ENCODE results near the gene FH. TPM values are rescaled to one million over a fixed set of nuclear protein-coding genes. Genes with fewer than 3 reads are reported as not detected.

Gene FH
- total and polyA plus RNA-seq, 2 donors (not counting 1 experiment from before 2014, with no cell fraction given) = 18.5 to 32.4 TPM

DNA sequence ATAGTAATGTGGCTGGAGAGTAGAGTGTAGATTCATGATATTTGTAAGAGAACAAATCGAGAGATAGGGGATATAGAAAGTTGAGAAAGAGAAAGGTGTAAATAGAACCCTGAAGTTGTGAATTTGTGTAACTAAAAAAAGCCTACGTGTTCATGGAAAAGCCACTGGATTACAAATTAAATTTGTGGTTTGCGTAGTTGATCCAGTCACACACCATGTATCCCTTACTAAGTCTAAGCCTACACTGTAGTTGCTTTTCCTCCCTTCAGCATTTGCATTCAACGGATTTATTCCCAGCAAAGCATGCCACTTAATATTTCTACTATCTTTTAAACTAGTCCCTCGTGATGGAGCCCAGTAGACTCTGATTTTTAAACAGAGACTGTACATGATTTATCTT lies 37.5 kb upstream of the FH start:
- Mint-ChIP-seq H3K4me1 (peaks cover 29% of the 10 kb centered on the region), H3K27me3 (peaks cover under 1% of the 10 kb centered on the region), H3K9me3 (ENCODE audit: insufficient read depth) (no peaks in the 10 kb centered on the region), H3K27ac (no peak overlapping the region), H3K4me3 (no peak overlapping the region)
- 94% methylated on average over 3 of the region's 5 CpGs for WGBS (ENCODE audit: insufficient coverage)
- H3K4me3 ChIP-seq (ENCODE audit: control extremely low read depth in 1 of 5, extremely low read depth in 1 of 5, insufficient read depth in 1 of 5, low read depth in 2 of 5, low read length in 4 of 5) = no peak overlapping the region
- ATAC-seq (ENCODE audit: low read depth) (no peak), DNase-seq (no peak)
- H3K27ac ChIP-seq (ENCODE audit: low read length in 2 of 2) = no peak overlapping the region
- H3K9ac ChIP-seq (ENCODE audit: low read length) = no peak overlapping the region
- POLR2A ChIA-PET = no interaction called here
- H3K4me1 ChIP-seq (ENCODE audit: control insufficient read depth in 2 of 2, insufficient read depth in 2 of 2, low read length in 2 of 2) = peaks cover 16 to 21% of the 10 kb centered on the region in 2 donors
- H3K79me2 ChIP-seq (ENCODE audit: control insufficient read depth, insufficient read depth, low read length) = peaks cover 22% of the 10 kb centered on the region
- H4K20me1 ChIP-seq (ENCODE audit: control insufficient read depth, insufficient read depth, low read length, poor library complexity, severe bottlenecking) = no peaks in the 10 kb centered on the region
- no peak overlapping the region for H2AFZ ChIP-seq (ENCODE audit: insufficient read depth, low read depth, low read length, poor library complexity, severe bottlenecking)
- H3K27me3 ChIP-seq (replicated peaks in 1 of 4; ENCODE audit: control extremely low read depth in 1 of 4, control insufficient read depth in 3 of 4, insufficient read depth in 4 of 4, low read length in 3 of 4) = no peaks in the 10 kb centered on the region
- H3K36me3 ChIP-seq (replicated peaks in 1 of 2; ENCODE audit: control extremely low read depth in 1 of 2, control insufficient read depth in 1 of 2, extremely low read depth in 1 of 2, insufficient read depth in 2 of 2, low read length in 1 of 2) = peaks cover 12 to 51% of the 10 kb centered on the region in 2 experiments
- intact Hi-C loops (cut with micrococcal nuclease) = no loop called here
- no peak overlapping the region for H3K4me2 ChIP-seq (replicated peaks; ENCODE audit: low read depth, low read length, poor library complexity, severe bottlenecking)
- peaks cover 0 to 4% (median 0%) of the 10 kb centered on the region in 3 donors for H3K9me3 ChIP-seq (ENCODE audit: control extremely low read depth in 1 of 3, control insufficient read depth in 2 of 3, insufficient read depth in 1 of 3, low read length in 2 of 3)
- no peak for TF ChIP-seq EZH2 (IDR thresholded peaks at IDR 0.05; ENCODE audit: borderline replicate concordance, insufficient read depth, low read depth, low read length, poor library complexity, severe bottlenecking)
- CTCF ChIA-PET = no interaction called here

DNA sequence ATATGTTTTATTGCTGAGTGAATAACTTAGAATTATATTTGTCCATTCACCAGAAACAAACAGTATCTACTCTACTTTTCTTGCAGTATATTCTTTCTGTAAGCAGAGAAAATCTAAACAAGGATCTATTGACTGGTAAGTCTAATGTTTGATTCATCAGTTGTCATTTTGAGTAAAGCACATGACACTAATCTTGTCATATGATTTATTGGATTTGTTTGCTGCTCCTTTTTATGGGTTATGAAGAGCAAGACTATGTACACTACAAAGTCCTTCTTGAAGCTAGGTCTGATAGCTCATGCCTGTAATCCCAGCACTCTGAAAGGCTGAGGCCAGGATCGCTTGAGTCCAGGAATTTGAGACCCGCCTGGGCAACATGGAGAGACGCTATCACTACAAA lies 36.0 kb upstream of the FH start:
- H3K27ac Mint-ChIP-seq = no peak overlapping the region
- ChIA-PET POLR2A (interaction anchor here (1.2 to 1.7 kb wide), 2 partner anchors 36 to 85 kb away, joined by 3 to 4 read pairs; partner anchors contain the start of genes CHML, FH and OPN3), CTCF (interaction anchor here (1.3 to 1.6 kb wide), 2 partner anchors 9 to 55 kb away, joined by 3 to 9 read pairs; no protein-coding TSS in a partner anchor)
- Histone ChIP-seq H3K9me3 (ENCODE audit: control extremely low read depth in 1 of 3, control insufficient read depth in 2 of 3, insufficient read depth in 1 of 3, low read length in 2 of 3) (peaks cover 0 to 4% (median 0%) of the 10 kb centered on the region in 3 donors), H3K4me1 (ENCODE audit: control insufficient read depth in 2 of 2, insufficient read depth in 2 of 2, low read length in 2 of 2) (peaks cover 28 to 36% of the 10 kb centered on the region in 2 donors), H2AFZ (ENCODE audit: insufficient read depth, low read depth, low read length, poor library complexity, severe bottlenecking) (no peak overlapping the region), H3K27ac (ENCODE audit: low read length in 2 of 2) (no peak overlapping the region), H3K9ac (ENCODE audit: low read length) (no peak overlapping the region), H3K36me3 (replicated peaks in 1 of 2; ENCODE audit: control extremely low read depth in 1 of 2, control insufficient read depth in 1 of 2, extremely low read depth in 1 of 2, insufficient read depth in 2 of 2, low read length in 1 of 2) (peaks cover 1 to 36% of the 10 kb centered on the region in 2 experiments), H4K20me1 (ENCODE audit: control insufficient read depth, insufficient read depth, low read length, poor library complexity, severe bottlenecking) (no peaks in the 10 kb centered on the region), H3K4me2 (replicated peaks; ENCODE audit: low read depth, low read length, poor library complexity, severe bottlenecking) (no peak overlapping the region), H3K79me2 (ENCODE audit: control insufficient read depth, insufficient read depth, low read length) (peaks cover 22% of the 10 kb centered on the region), H3K4me3 (ENCODE audit: control extremely low read depth in 1 of 5, extremely low read depth in 1 of 5, insufficient read depth in 1 of 5, low read depth in 2 of 5, low read length in 4 of 5) (no peak overlapping the region), H3K27me3 (replicated peaks in 1 of 4; ENCODE audit: control extremely low read depth in 1 of 4, control insufficient read depth in 3 of 4, insufficient read depth in 4 of 4, low read length in 3 of 4) (no peaks in the 10 kb centered on the region)
- ATAC-seq (ENCODE audit: low read depth) (no peak), DNase-seq (no peak)
- H3K4me1 Mint-ChIP-seq = peaks cover 43% of the 10 kb centered on the region
- no peaks in the 10 kb centered on the region for H3K9me3 Mint-ChIP-seq (ENCODE audit: insufficient read depth)
- WGBS (ENCODE audit: insufficient coverage) = 100% methylated on average over 1 of the region's 3 CpGs
- H3K27me3 Mint-ChIP-seq = peaks cover 3% of the 10 kb centered on the region
- intact Hi-C loops (cut with micrococcal nuclease) = no loop called here
- H3K4me3 Mint-ChIP-seq = no peak overlapping the region
- TF ChIP-seq, protein P1, sequence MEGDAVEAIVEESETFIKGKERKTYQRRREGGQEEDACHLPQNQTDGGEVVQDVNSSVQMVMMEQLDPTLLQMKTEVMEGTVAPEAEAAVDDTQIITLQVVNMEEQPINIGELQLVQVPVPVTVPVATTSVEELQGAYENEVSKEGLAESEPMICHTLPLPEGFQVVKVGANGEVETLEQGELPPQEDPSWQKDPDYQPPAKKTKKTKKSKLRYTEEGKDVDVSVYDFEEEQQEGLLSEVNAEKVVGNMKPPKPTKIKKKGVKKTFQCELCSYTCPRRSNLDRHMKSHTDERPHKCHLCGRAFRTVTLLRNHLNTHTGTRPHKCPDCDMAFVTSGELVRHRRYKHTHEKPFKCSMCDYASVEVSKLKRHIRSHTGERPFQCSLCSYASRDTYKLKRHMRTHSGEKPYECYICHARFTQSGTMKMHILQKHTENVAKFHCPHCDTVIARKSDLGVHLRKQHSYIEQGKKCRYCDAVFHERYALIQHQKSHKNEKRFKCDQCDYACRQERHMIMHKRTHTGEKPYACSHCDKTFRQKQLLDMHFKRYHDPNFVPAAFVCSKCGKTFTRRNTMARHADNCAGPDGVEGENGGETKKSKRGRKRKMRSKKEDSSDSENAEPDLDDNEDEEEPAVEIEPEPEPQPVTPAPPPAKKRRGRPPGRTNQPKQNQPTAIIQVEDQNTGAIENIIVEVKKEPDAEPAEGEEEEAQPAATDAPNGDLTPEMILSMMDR (IDR thresholded peaks at IDR 0.05) = no peak
- no peak for TF ChIP-seq EZH2 (IDR thresholded peaks at IDR 0.05; ENCODE audit: borderline replicate concordance, insufficient read depth, low read depth, low read length, poor library complexity, severe bottlenecking)
